ENCODE measurements around the gene NKD1. TPM values are rescaled to one million over a fixed set of nuclear protein-coding genes. Genes with fewer than 3 reads are reported as not detected.

NKD1 gene
- 0.44 and 0.83 TPM in 2 replicates for total RNA-seq (2021)
- percentile 19 among the genes with signal in this experiment for Bru-seq, nascent RNA
- BruChase-seq, experiment 1, labeled RNA remaining after a 2-hour chase: percentile 20 among the genes with signal in this experiment
- BruChase-seq, experiment 2, labeled RNA remaining after a 6-hour chase: percentile 18 among the genes with signal in this experiment
- long read RNA-seq: 0 reads

GRCh38 chr16:50548125-50548908 is at the start of gene NKD1:
NKD1 (plus strand) TSS chr16:50548396; CDS start chr16:50548554, 158 bp downstream.
- Histone ChIP-seq H3F3A (ENCODE audit: insufficient read depth, low read depth) (no peaks in the 10 kb centered on the region), H3K4me3 (peak within 1 kb of the TSS; percentile 56; the same call in 1 of the 2 replicates), H3K27me3 (ENCODE audit: insufficient read depth, low read depth) (no peaks in the 10 kb centered on the region), H3K9me2 (ENCODE audit: insufficient read depth) (no peaks in the 10 kb centered on the region), H3K4me2 (peak within 1 kb of the TSS; percentile 67), H3K4me1 (replicated peaks; ENCODE audit: insufficient read depth) (no peaks in the 10 kb centered on the region), H2AFZ (peak within 1 kb of the TSS; percentile 33; the same call in 1 of the 2 replicates), H3K27ac (no peak within 1 kb of the TSS), H3K9me3 (ENCODE audit: insufficient read depth, low read depth) (no peaks in the 10 kb centered on the region; the same call in 1 of the 2 replicates), H3K79me2 (ENCODE audit: low read depth) (no peaks in the 10 kb centered on the region), H4K20me1 (ENCODE audit: insufficient read depth) (no peaks in the 10 kb centered on the region), H3K36me3 (ENCODE audit: low read depth) (no peaks in the 10 kb centered on the region)
- peak in 1 of 2 experiments; percentile 59 for DNase-seq
- intact Hi-C loops (cut with micrococcal nuclease; ENCODE audit: unreplicated experiment): loop anchor here (10.0 kb wide), 1 partner anchor 196 kb away; the partner anchor contains the start of gene CYLD
- CTCF ChIA-PET: no interaction called here
- no peak for TF ChIP-seq EZH2 (IDR thresholded peaks at IDR 0.05; ENCODE audit: low read depth)
- no peak for TF ChIP-seq CTCF (conservative IDR thresholded peaks at IDR 0.05)
- BruUV-seq (replicated peaks): no TSS peak
- POLR2A ChIA-PET (ENCODE audit: unreplicated experiment): no interaction called here

- ChIA-PET CTCF (no interaction called here), POLR2A (ENCODE audit: unreplicated experiment) (no interaction called here)
- BruUV-seq (replicated peaks): no TSS peak
- Histone ChIP-seq H4K20me1 (ENCODE audit: insufficient read depth) (no peaks in the 10 kb centered on the region), H3F3A (ENCODE audit: insufficient read depth, low read depth) (no peaks in the 10 kb centered on the region), H3K9me2 (ENCODE audit: insufficient read depth) (no peaks in the 10 kb centered on the region), H3K4me1 (replicated peaks; ENCODE audit: insufficient read depth) (peaks cover 11% of the 10 kb centered on the region), H3K27ac (no peak overlapping the region), H3K4me2 (no peak overlapping the region), H3K9me3 (ENCODE audit: insufficient read depth, low read depth) (no peaks in the 10 kb centered on the region), H3K4me3 (no peak overlapping the region), H2AFZ (no peak overlapping the region), H3K27me3 (ENCODE audit: insufficient read depth, low read depth) (no peaks in the 10 kb centered on the region), H3K36me3 (ENCODE audit: low read depth) (no peaks in the 10 kb centered on the region), H3K79me2 (ENCODE audit: low read depth) (no peaks in the 10 kb centered on the region)
- DNase-seq: no peak
- intact Hi-C loops (cut with micrococcal nuclease; ENCODE audit: unreplicated experiment): no loop called here
- no peak for TF ChIP-seq EZH2 (IDR thresholded peaks at IDR 0.05; ENCODE audit: low read depth)
- no peak for TF ChIP-seq CTCF (conservative IDR thresholded peaks at IDR 0.05)
Measured at GRCh38 chr16:50498431-50499155, 49.6 kb upstream of the NKD1 start.

GRCh38 chr16:50499254-50499653 is 48.9 kb upstream of the NKD1 start:
- DNase-seq: no peak
- peaks cover 5% of the 10 kb centered on the region; the same call in 1 of the 2 replicates for H3F3A ChIP-seq (ENCODE audit: insufficient read depth, low read depth)
- no peak overlapping the region for H3K4me3 ChIP-seq
- no peaks in the 10 kb centered on the region for H3K9me3 ChIP-seq (ENCODE audit: insufficient read depth, low read depth)
- no peaks in the 10 kb centered on the region for H3K79me2 ChIP-seq (ENCODE audit: low read depth)
- ChIA-PET CTCF (no interaction called here), POLR2A (ENCODE audit: unreplicated experiment) (no interaction called here)
- no peak overlapping the region for H3K4me2 ChIP-seq
- H3K36me3 ChIP-seq (ENCODE audit: low read depth): no peaks in the 10 kb centered on the region
- no peak for TF ChIP-seq CTCF (conservative IDR thresholded peaks at IDR 0.05)
- TF ChIP-seq EZH2 (IDR thresholded peaks at IDR 0.05; ENCODE audit: low read depth): no peak
- H3K4me1 ChIP-seq (replicated peaks; ENCODE audit: insufficient read depth): peaks cover 17% of the 10 kb centered on the region
- no peaks in the 10 kb centered on the region for H3K9me2 ChIP-seq (ENCODE audit: insufficient read depth)
- no peak overlapping the region for H3K27ac ChIP-seq
- H4K20me1 ChIP-seq (ENCODE audit: insufficient read depth): no peaks in the 10 kb centered on the region
- no peaks in the 10 kb centered on the region for H3K27me3 ChIP-seq (ENCODE audit: insufficient read depth, low read depth)
- intact Hi-C loops (cut with micrococcal nuclease; ENCODE audit: unreplicated experiment): no loop called here
- no peak overlapping the region for H2AFZ ChIP-seq
- no TSS peak for BruUV-seq (replicated peaks)
